ENCODE measurements around the gene SYT1.
"Not testable (repeated sequence)": the region's sequence is repeated elsewhere in the genome, so short reads cannot be mapped to it uniquely, and the experiment has no call there.

Gene SYT1

GRCh38 chr12:78977304-78977867 is 112.8 kb downstream of the SYT1 start:
- DNase-seq: peak; percentile 62

GRCh38 chr12:78994168-78994791 is 129.7 kb downstream of the SYT1 start:
- no peak for DNase-seq

- DNase-seq: no peak
These were observed 135.9 kb downstream of the SYT1 start for GRCh38 chr12:79000501-79000900.

GRCh38 chr12:79001404-79001803 is 136.8 kb downstream of the SYT1 start:
- DNase-seq: no peak

GRCh38 chr12:79006306-79006705 is 141.7 kb downstream of the SYT1 start:
- no peak for DNase-seq

GRCh38 chr12:79008591-79008990 is 144.0 kb downstream of the SYT1 start:
- DNase-seq: no peak

- no peak for DNase-seq
These were observed 148.1 kb downstream of the SYT1 start for GRCh38 chr12:79012636-79013035.

- DNase-seq: no peak
These were observed 151.6 kb downstream of the SYT1 start for GRCh38 chr12:79016181-79016580.

- no peak for DNase-seq
These were observed 155.1 kb downstream of the SYT1 start for GRCh38 chr12:79019672-79020071.

GRCh38 chr12:79020106-79020505 is 155.5 kb downstream of the SYT1 start:
- no peak for DNase-seq

GRCh38 chr12:79021021-79021420 is 156.4 kb downstream of the SYT1 start:
- DNase-seq: no peak

GRCh38 chr12:79023261-79023660 is 158.7 kb downstream of the SYT1 start:
- no peak for DNase-seq

GRCh38 chr12:79023784-79024183 is 159.2 kb downstream of the SYT1 start:
- DNase-seq: peak; percentile 0

GRCh38 chr12:79033788-79034187 is 169.2 kb downstream of the SYT1 start:
- no peak for DNase-seq

- DNase-seq: not testable (repeated sequence)
These were observed 180.2 kb downstream of the SYT1 start for GRCh38 chr12:79044748-79045147.

- DNase-seq: not testable (repeated sequence)
These were observed 180.7 kb downstream of the SYT1 start for GRCh38 chr12:79045149-79045703.

GRCh38 chr12:79046021-79046420 is 181.4 kb downstream of the SYT1 start:
- no peak for DNase-seq

GRCh38 chr12:79048962-79049361 is 184.4 kb downstream of the SYT1 start:
- no peak for DNase-seq

- no peak for DNase-seq
These were observed 188.8 kb downstream of the SYT1 start for GRCh38 chr12:79053394-79053793.

- DNase-seq: no peak
These were observed 191.5 kb downstream of the SYT1 start for GRCh38 chr12:79055926-79056674.

GRCh38 chr12:79056775-79057174 is 192.2 kb downstream of the SYT1 start:
- peak; percentile 13 for DNase-seq

- DNase-seq: no peak
These were observed 193.0 kb downstream of the SYT1 start for GRCh38 chr12:79057540-79057939.

GRCh38 chr12:79058342-79058741 is 193.8 kb downstream of the SYT1 start:
- DNase-seq: no peak

- DNase-seq: no peak
These were observed 195.0 kb downstream of the SYT1 start for GRCh38 chr12:79059557-79059956.
